H9 (cell line): ENCODE data around the gene TPP1. TPM values are rescaled to one million over a fixed set of nuclear protein-coding genes. Genes with fewer than 3 reads are reported as not detected.

Source experiments
- DNase-seq: peaks from one replicate; pipeline ENCODE4 v3.0.0-alpha.2; 2017
- H2AFZ ChIP-seq: one replicate; pipeline ENCODE4 v1.6.1; 2013; ENCODE audit warnings: mild to moderate bottlenecking, low read length, control low read depth, moderate library complexity
- H2AK5ac ChIP-seq: 2 replicates; pipeline ENCODE4 v1.6.1; 2013; ENCODE audit warnings: low read length, control low read depth, mixed read lengths; ENCODE audit not compliant: insufficient read length
- H2BK120ac ChIP-seq: one replicate; pipeline ENCODE4 v1.6.1; 2013; ENCODE audit warnings: low read depth, mild to moderate bottlenecking, low read length, control low read depth, inconsistent platforms; ENCODE audit not compliant: poor library complexity, severe bottlenecking
- H2BK12ac ChIP-seq: 2 replicates; pipeline ENCODE4 v1.6.1; 2013; ENCODE audit warnings: low read length, control low read depth, mixed read lengths, low read depth; ENCODE audit not compliant: insufficient read length
- H2BK15ac ChIP-seq: 2 replicates; pipeline ENCODE4 v1.6.1; 2013; ENCODE audit warnings: low read depth, low read length, control low read depth
- H2BK20ac ChIP-seq: one replicate; pipeline ENCODE4 v1.6.1; 2013; ENCODE audit warnings: low read depth, mild to moderate bottlenecking, low read length, control low read depth, inconsistent platforms; ENCODE audit not compliant: poor library complexity, severe bottlenecking
- H2BK5ac ChIP-seq: 2 replicates; pipeline ENCODE4 v1.6.1; 2013; ENCODE audit warnings: low read length, control low read depth, mixed read lengths; ENCODE audit not compliant: insufficient read length
- H3K14ac ChIP-seq: 2 replicates; pipeline ENCODE4 v1.6.1; 2013; ENCODE audit warnings: low read length, control low read depth; ENCODE audit not compliant: insufficient read depth
- H3K18ac ChIP-seq: 2 replicates; pipeline ENCODE4 v1.6.1; 2013; ENCODE audit warnings: low read depth, mild to moderate bottlenecking, mixed read lengths, low read length, control low read depth; ENCODE audit not compliant: insufficient read length
- H3K23ac ChIP-seq: 2 replicates; pipeline ENCODE4 v1.6.1; 2013; ENCODE audit warnings: low read length, control low read depth, mixed read lengths, low read depth; ENCODE audit not compliant: insufficient read length
- H3K23me2 ChIP-seq: 2 replicates; pipeline ENCODE4 v1.6.1; 2013; ENCODE audit warnings: low read depth, mild to moderate bottlenecking, mixed read lengths, low read length, control low read depth; ENCODE audit not compliant: insufficient read length, poor library complexity, severe bottlenecking
- H3K27ac ChIP-seq: 2 replicates; pipeline ENCODE4 v1.5.1; 2013; ENCODE audit warnings: low read length, control low read depth, mixed read lengths, low read depth; ENCODE audit not compliant: insufficient read length
- H3K27me3 ChIP-seq: 2 replicates; pipeline ENCODE4 v1.6.1; 2013; ENCODE audit warnings: low read length, control low read depth, inconsistent platforms; ENCODE audit not compliant: insufficient read depth
- H3K4ac ChIP-seq: 2 replicates; pipeline ENCODE4 v1.6.1; 2013; ENCODE audit warnings: low read depth, mild to moderate bottlenecking, control low read depth, inconsistent platforms, low read length, moderate library complexity
- H3K4me1 ChIP-seq: 2 replicates; pipeline ENCODE4 v1.6.1; 2013; ENCODE audit warnings: low read length, control low read depth, inconsistent platforms; ENCODE audit not compliant: insufficient read depth
- H3K4me2 ChIP-seq: 2 replicates; pipeline ENCODE4 v1.6.1; 2013; ENCODE audit warnings: low read length, control low read depth, mixed read lengths; ENCODE audit not compliant: insufficient read length, insufficient read depth
- H3K56ac ChIP-seq: 2 replicates; pipeline ENCODE4 v1.6.1; 2013; ENCODE audit warnings: low read depth, mild to moderate bottlenecking, mixed read lengths, low read length, control low read depth; ENCODE audit not compliant: insufficient read length
- H3K79me1 ChIP-seq: 2 replicates; pipeline ENCODE4 v1.6.1; 2013; ENCODE audit warnings: low read depth, mild to moderate bottlenecking, moderate library complexity, low read length, control low read depth, inconsistent platforms; ENCODE audit not compliant: insufficient read depth, poor library complexity, severe bottlenecking
- H3K79me2 ChIP-seq: 2 replicates; pipeline ENCODE4 v1.6.1; 2013; ENCODE audit warnings: low read length, control low read depth, inconsistent platforms; ENCODE audit not compliant: insufficient read depth
- H3K9ac ChIP-seq: 2 replicates; pipeline ENCODE4 v1.6.1; 2013; ENCODE audit warnings: low read length, control low read depth, mixed read lengths; ENCODE audit not compliant: insufficient read length; ENCODE audit errors: extremely low read depth
- H3K9me3 ChIP-seq: one replicate; pipeline ENCODE4 v1.6.1; 2013; ENCODE audit warnings: low read depth, low read length, inconsistent platforms; ENCODE audit not compliant: control insufficient read depth
- H3T11ph ChIP-seq: one replicate; pipeline ENCODE4 v1.6.1; 2013; ENCODE audit warnings: mild to moderate bottlenecking, low read length, control low read depth, inconsistent platforms
- H4K20me1 ChIP-seq: one replicate; pipeline ENCODE4 v1.6.1; 2013; ENCODE audit not compliant: control insufficient read depth, insufficient read length, insufficient read depth
- H4K5ac ChIP-seq: 2 replicates; pipeline ENCODE4 v1.6.1; 2013; ENCODE audit warnings: low read depth, mild to moderate bottlenecking, mixed read lengths, low read length, control low read depth; ENCODE audit not compliant: insufficient read length
- H4K8ac ChIP-seq: replicated peaks from 2 replicates; pipeline ENCODE4 v1.6.1; 2013; ENCODE audit warnings: low read length, control low read depth, mixed read lengths, low read depth; ENCODE audit not compliant: insufficient read length
- H4K91ac ChIP-seq: 2 replicates; pipeline ENCODE4 v1.6.1; 2013; ENCODE audit warnings: low read depth, mild to moderate bottlenecking, moderate library complexity, mixed read lengths, low read length, control low read depth; ENCODE audit not compliant: insufficient read length
- H3K27ac Mint-ChIP-seq, 3 experiments: 2 replicates in 2 of 3; 3 replicates in 1 of 3; pipeline ENCODE4 v1.8.0; 2020 to 2021; ENCODE audit warnings: mixed read lengths in 3 of 3, mild to moderate bottlenecking in 1 of 3, moderate library complexity in 1 of 3
- H3K27me3 Mint-ChIP-seq: 2 replicates; pipeline ENCODE4 v1.8.0; 2021; ENCODE audit warnings: low read depth, mild to moderate bottlenecking, moderate library complexity, mixed read lengths
- H3K36me3 Mint-ChIP-seq, 3 experiments: 2 replicates in 2 of 3; 3 replicates in 1 of 3; pipeline ENCODE4 v1.8.0; 2020 to 2021; ENCODE audit warnings: low read depth in 3 of 3, mixed read lengths in 3 of 3; ENCODE audit not compliant: insufficient read depth in 1 of 3
- H3K4me1 Mint-ChIP-seq, 2 experiments: 2 replicates each; pipeline ENCODE4 v1.8.0; 2020; ENCODE audit warnings: mixed read lengths in 2 of 2
- H3K4me3 Mint-ChIP-seq, 2 experiments: 2 replicates in 1 of 2; 3 replicates in 1 of 2; pipeline ENCODE4 v1.8.0; 2020 to 2021; ENCODE audit warnings: mild to moderate bottlenecking in 2 of 2, mixed read lengths in 2 of 2, moderate library complexity in 1 of 2
- H3K9me3 Mint-ChIP-seq, 2 experiments: 2 replicates in 1 of 2; 3 replicates in 1 of 2; pipeline ENCODE4 v1.8.0; 2020; ENCODE audit warnings: mild to moderate bottlenecking in 2 of 2, mixed read lengths in 2 of 2, moderate library complexity in 1 of 2
- CTCF ChIP-seq: fragments of 200-600 bp; sonication (generic); conservative IDR thresholded peaks from 3 replicates; pipeline ENCODE4 v1.8.0; 2021; ENCODE audit warnings: antibody characterized with exemption, mild to moderate bottlenecking
- WGBS: extraction: QIAGEN DNeasy Blood & Tissue Kit; methylation state at CpG from one replicate; pipeline ENCODE4 v1.1.7; 2013; ENCODE audit warnings: missing lambda C conversion rate, low lambda C conversion rate, mixed read lengths; ENCODE audit not compliant: insufficient read length; ENCODE audit errors: extremely low coverage; 5-methylcytosine and 5-hydroxymethylcytosine counted together
- total RNA-seq: library from RNA; stranded (reverse); gene quantifications from 2 replicates; pipeline ENCODE4 v1.2.1, GENCODE V29; 2021

TPP1 gene
- total RNA-seq, 1 experiment from 2014 or later: 37.2 TPM

GRCh38 chr11:6640036-6640984 is 21.1 kb upstream of the TPP1 start:
- Mint-ChIP-seq H3K9me3 (no peaks in the 10 kb centered on the region), H3K36me3 (no peaks in the 10 kb centered on the region), H3K27me3 (0 out of 2 replicates have a peak, but pooled peaks cover 2% of the 10 kb centered on the region), H3K27ac (no peak overlapping the region), H3K4me3 (no peak overlapping the region), H3K4me1 (no peaks in the 10 kb centered on the region)
- H2AFZ ChIP-seq: no peak overlapping the region
- H3K23me2 ChIP-seq: no peaks in the 10 kb centered on the region
- no peak overlapping the region; the same call in 1 of the 2 replicates for H3K14ac ChIP-seq
- no peak overlapping the region for H2BK12ac ChIP-seq
- WGBS: no CpG with 5 or more reads among the region's 36 CpGs
- no peak overlapping the region for H3K4me2 ChIP-seq
- H4K5ac ChIP-seq: no peak overlapping the region
- H2AK5ac ChIP-seq: no peak overlapping the region
- H2BK120ac ChIP-seq: no peak overlapping the region
- H4K8ac ChIP-seq: no peak overlapping the region
- no peak overlapping the region for H3K27ac ChIP-seq
- no peaks in the 10 kb centered on the region for H4K20me1 ChIP-seq
- no peak overlapping the region for H3K4ac ChIP-seq
- H3K4me1 ChIP-seq: no peaks in the 10 kb centered on the region
- H3K18ac ChIP-seq: no peak overlapping the region
- TF ChIP-seq CTCF: no peak
- H2BK5ac ChIP-seq: no peak overlapping the region
- no peak for DNase-seq
- no peak overlapping the region for H3K9ac ChIP-seq
- no peaks in the 10 kb centered on the region for H3K9me3 ChIP-seq
- no peaks in the 10 kb centered on the region for H3K27me3 ChIP-seq
- H4K91ac ChIP-seq: no peak overlapping the region
- H2BK20ac ChIP-seq: no peak overlapping the region
- no peak overlapping the region for H3T11ph ChIP-seq
- no peak overlapping the region for H3K56ac ChIP-seq
- no peaks in the 10 kb centered on the region for H3K79me2 ChIP-seq
- no peak overlapping the region for H3K23ac ChIP-seq
- H2BK15ac ChIP-seq: no peak overlapping the region
- H3K79me1 ChIP-seq: no peaks in the 10 kb centered on the region
